IPS DF 19.7 (cell line): ENCODE results near the gene SIRPB1.
"Not testable (repeated sequence)": the region's sequence is repeated elsewhere in the genome, so short reads cannot be mapped to it uniquely, and the experiment has no call there.

ENCODE experiments used
- DNase-seq: peaks from one replicate; pipeline ENCODE4 v3.0.0-alpha.2; 2013; ENCODE audit warnings: low read depth, low spot score

SIRPB1 gene

DNA sequence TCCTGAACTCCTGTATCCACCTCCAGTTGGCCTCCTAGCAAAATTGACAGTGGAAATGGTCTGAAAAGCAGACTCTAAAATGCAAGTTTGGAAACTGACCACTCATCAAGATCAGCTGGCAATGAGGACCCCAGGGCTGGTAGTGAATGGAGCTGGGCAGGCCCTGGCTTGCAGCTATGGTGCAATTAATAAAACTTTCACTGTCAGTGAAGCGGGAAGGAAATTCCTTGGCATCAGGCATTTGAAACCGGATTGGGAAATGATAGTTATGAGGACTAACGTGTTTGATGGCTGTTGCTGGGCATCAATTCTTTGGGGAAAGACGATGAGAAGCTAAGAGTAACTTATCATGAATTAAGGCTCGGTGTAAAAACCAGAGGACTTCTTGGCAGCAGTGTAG lies 19.1 kb downstream of the SIRPB1 start:
- no peak for DNase-seq

DNA sequence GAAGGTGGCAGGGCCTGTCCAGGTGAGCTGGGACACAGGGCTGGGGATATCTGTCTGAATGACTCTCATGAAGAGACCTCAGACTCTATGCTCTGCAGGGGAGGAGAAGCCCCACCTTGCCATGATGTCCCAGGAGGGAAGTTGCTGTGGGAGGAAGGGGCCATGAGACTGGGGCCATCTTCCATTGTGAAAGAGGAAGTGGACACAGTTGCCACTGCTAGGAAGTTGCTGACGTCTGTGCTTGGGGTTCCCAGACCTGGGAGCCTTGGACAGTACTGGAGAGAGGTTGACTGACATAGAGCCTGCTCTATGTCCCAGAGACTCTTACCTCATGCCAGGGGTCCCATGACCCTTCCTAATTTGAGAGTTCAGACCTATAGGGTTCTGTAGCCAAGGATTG lies 24.5 kb downstream of the SIRPB1 start:
- no peak for DNase-seq

DNA sequence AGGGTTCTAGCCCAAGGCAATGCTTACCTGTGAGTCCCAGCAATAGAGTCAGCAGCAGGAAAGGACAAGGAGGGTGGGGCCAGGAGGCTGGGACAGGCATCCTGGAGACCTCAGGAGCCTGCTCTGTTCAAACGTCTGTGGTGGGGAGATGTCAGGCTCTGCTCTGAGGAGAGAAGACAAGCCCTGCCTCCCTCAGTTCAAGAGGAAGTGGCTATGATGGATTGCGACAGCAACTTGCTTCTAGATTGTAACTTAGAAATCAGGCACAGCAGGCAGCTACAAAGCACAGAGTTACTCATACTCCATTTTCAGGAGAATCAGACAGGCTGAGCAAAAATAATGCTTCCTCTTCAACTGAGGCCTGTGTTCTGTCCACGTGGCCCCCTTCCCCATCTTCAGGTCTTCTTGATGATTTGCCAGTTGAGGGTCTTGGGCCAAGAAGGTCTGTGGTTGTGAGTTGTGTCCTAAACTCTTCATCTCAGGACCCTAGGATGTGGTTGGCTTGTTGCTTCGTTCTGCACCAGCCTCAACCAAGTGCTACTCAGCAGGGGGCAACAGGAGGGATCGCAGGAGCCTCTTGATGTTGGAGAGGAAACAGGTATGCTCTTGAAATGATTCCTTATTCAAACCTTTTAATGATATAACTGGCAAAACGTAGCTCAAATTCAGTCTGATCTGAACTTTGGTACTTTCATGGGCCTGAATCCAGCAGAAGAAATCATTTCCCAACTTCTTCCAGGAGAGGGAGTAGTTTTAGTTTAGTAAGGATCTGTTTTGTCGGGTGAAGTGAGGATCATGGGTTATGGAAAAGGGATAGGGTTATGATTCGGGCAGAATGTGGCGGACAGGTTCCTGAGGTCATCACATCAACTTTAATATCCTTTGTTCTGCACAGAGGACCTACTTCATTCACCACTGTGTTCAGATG lies 31.0 kb downstream of the SIRPB1 start:
- DNase-seq: no peak

DNA sequence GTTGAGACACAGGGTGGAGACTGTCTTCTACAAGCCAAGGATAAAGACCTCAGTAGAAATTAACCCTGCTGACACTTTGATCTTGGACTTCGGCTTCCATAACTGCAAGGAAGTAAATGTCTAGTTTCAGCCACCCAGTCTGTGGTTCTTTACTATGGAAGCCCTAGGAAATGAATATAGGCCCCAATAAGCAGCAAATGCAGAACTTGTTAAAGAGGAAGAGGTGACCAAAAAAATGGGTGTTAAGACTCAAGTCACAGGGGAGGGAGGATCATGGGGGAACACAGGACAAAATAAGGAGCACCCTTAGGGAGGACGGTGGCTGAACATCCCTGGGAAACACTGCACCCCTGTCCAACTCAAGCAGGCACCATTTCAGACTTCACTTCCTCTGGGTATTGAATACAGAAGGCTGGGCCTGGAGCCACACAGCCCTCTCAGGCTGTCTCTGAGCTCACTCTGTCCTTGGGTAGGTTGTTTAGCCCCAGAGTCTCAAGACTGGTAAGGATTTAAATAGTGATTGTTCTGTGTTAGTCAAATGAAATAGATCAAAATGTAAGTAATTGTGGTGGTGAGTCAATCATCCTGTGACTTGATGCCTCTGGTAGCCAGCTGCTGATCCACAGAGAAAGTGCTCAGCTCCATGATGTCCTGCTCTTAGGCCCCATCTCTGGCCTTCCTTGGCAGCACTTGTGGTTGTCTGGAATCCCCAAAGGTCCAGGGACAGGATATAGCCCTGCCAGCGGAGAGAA lies 31.9 kb downstream of the SIRPB1 start:
- no peak for DNase-seq

DNA sequence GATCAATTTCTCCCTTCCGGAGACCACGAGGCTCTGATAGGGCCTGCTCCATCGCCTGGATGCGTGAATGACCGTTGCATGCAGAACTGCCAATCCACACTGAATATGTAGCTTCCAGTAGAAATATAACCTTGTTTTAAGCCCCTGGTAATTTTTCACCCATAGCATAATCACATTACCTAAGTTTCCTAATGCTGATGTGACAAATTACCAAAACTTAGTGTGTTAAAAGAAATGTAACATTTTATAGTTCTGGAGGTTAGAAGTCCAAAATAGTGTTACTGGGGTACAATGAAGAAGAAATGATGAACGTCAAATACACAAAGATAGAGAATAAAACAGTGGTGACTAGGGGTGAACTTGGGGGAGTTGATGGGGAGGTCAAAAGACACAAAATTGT lies 40.3 kb downstream of the SIRPB1 start:
- no peak for DNase-seq

DNA sequence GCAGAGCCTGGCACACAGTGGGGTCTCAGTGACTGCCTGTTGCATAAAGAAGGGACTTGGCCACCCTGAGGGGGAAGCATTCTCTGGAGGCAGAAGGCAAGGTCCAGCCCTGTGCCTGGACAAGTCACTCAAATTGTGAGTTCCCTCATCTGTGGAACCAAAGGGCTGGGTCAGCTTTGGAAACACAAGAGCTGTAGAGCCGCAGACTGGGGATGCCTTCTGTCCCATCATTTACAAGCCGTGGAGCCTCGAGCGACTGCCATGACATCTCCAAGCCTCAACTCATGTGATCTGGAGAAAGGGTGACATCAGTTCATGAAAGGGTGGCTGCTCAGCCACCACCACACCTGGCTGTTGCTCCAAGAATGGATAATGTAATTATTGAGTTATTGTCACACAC lies 41.9 kb downstream of the SIRPB1 start:
- DNase-seq: no peak

DNA sequence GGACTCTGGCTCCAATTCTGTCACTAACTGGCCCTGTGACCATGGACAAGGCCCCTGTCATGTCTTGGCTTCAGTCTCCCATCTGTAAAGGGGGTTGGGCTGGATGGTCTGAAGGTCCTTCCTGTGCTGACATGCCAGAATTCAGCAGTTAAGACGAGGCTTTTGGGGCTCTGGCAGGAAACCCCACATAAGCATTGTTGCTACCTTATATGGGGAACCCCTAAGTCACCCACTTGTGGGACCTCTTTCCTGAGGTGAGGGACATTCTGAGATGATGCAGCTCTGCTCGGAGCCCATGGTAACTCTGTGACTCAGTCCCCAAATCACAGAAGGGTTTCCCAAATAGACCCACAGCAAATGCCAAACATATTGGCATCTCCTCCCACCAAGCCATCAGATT lies 42.5 kb downstream of the SIRPB1 start:
- not testable (repeated sequence) for DNase-seq

DNA sequence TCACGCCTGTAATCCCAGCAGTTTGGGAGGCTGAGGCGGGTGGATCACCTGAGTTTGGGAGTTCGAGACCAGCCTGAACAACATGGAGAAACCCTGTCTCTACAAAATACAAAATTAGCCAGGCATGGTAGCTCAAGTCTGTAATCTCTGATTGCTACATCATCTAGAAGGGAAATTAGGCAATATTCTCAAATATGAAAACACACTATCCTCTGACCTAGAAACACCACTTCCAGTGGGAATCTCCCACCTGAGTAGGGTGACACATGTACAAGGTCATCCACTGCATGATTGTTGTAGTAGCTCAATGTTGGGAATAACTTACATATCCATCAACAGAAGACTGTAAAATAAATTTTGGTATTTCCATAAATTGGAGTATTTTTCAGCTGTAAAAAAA lies 43.2 kb downstream of the SIRPB1 start:
- no peak for DNase-seq

DNA sequence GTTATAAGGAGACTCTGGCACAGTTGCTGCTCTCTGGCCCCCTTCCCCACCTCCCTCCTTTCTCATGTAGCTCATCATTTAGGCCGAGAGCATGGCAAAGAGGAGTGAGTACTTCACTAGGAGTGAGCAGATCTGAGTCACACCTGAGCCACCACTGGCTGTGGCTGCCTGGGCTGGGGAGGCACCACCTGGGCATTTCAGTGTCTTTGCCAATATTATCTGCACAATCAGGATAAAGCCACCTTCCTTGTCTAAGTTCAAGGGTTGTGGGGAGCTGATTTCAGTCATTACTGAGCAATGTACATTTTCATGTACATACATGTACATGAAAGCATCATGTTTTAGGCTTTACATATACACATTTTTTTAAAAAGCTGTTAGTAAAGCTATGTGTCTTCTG lies 43.8 kb downstream of the SIRPB1 start:
- DNase-seq: not testable (repeated sequence)

DNA sequence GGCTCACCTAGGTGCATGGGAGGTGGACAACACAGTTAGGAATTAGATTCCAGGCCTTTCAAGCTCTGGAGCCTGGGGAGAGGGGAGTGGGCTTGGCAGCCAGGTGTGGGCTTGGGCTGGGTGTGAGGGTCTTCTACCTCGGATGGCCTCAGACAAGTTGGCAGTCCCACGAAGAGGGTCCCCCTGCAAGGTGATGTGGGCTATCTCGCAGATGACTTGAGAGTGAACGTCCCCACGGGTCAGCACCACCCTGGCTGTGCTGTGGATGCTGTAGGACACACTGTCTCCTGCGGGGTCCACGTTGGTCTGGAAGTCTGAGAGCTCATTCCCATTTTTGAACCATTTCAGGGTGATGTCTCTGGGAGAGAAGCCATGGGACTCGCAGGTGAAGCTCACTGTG lies 48.2 kb downstream of the SIRPB1 start:
- not testable (repeated sequence) for DNase-seq
